Lower lobe of right lung (tissue), 2 donors: ENCODE data around the gene SRGAP1. TPM values are rescaled to one million over a fixed set of nuclear protein-coding genes. Genes with fewer than 3 reads are reported as not detected.

Experiments
- ATAC-seq, 2 donors: fragments of 200-7000 bp; cut with Tn5 transposase; one replicate each; pipeline ENCODE4 v1.9.1; 2020 to 2022; ENCODE audit warnings: mild to moderate bottlenecking in 2 of 2, moderate library complexity in 2 of 2
- DNase-seq: peaks from one replicate; pipeline ENCODE4 v3.0.0-alpha.2; 2020
- H3K27ac ChIP-seq: fragments of 200-600 bp; one replicate; pipeline ENCODE4 v1.8.0; 2022
- H3K27me3 ChIP-seq: fragments of 200-600 bp; one replicate; pipeline ENCODE4 v1.8.0; 2022; ENCODE audit warnings: low read depth
- H3K36me3 ChIP-seq: fragments of 200-600 bp; one replicate; pipeline ENCODE4 v1.8.0; 2022; ENCODE audit warnings: mild to moderate bottlenecking
- H3K4me1 ChIP-seq: fragments of 200-600 bp; one replicate; pipeline ENCODE4 v1.8.0; 2022
- H3K4me3 ChIP-seq: fragments of 200-600 bp; one replicate; pipeline ENCODE4 v1.8.0; 2022; ENCODE audit warnings: mild to moderate bottlenecking
- H3K9me3 ChIP-seq: fragments of 200-600 bp; one replicate; pipeline ENCODE4 v1.8.0; 2022
- intact Hi-C: fragments of 100-400 bp; cut with DNase I; formaldehyde crosslinking; loops from one replicate; pipeline ENCODE4 v1.11.0; 2022
- total RNA-seq: library from RNA; stranded (reverse); fragmentation: NEBNext Ultra II Directional; extraction: Animal tissue kit (Norgen Biotek cat#: 25700); gene quantifications from one replicate; pipeline ENCODE4 v1.2.1, GENCODE V29; 2021
- TF ChIP-seq, protein P1 (sequence below): fragments of 200-600 bp; IDR thresholded peaks from one replicate; pipeline ENCODE4 v1.8.0; 2022; ENCODE audit warnings: antibody characterized with exemption, mild to moderate bottlenecking
- donor health status: DM: no; HTN: yes; CAD: no; lungs with severe emphysema.

Gene SRGAP1
- total RNA-seq, 1 donor from 2014 or later: 6.7 TPM

DNA sequence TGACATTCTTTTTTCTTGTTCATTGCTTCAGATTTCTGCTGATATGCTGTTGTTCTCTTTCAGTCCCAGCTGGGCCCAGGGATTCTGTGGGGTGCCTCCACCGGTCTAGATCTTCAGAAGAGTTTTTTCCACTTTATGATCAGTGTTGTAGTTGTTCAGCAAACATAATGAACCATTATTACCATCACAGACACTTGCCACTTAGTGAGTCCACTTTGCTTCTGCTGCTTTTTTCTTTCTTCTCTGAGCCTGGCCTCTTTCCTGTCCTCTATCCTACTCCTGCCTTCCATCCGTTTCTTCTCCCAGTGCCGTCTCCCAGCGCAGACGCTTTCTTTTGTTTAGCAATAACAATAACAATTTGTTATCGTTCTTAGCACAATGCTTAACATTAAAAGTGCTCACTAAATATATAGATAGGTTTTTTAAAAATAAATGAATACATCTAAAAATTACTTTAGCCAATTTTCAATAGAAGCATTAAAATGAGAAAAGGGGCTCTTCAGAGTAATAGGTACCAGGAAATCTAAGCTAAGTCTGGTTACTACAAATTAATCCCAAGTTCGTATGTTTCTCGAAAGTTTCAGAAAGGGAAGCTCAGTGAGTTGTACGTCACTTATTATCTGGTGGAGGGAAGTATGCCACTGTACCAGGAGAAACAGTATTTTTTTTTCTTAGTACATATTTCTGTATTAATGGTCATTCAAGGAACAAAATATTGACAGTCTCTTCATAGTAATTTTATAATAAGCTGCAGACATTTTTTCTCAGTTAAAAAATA lies 98.2 kb downstream of the SRGAP1 start:
- intact Hi-C loops: no loop called here
- no peaks in the 10 kb centered on the region for H3K27me3 ChIP-seq
- ATAC-seq (no peak), DNase-seq (no peak)
- no peak overlapping the region for H3K4me3 ChIP-seq
- H3K4me1 ChIP-seq: peaks cover 10% of the 10 kb centered on the region
- no peak overlapping the region for H3K27ac ChIP-seq
- no peaks in the 10 kb centered on the region for H3K36me3 ChIP-seq
- no peaks in the 10 kb centered on the region for H3K9me3 ChIP-seq
- TF ChIP-seq, protein P1, sequence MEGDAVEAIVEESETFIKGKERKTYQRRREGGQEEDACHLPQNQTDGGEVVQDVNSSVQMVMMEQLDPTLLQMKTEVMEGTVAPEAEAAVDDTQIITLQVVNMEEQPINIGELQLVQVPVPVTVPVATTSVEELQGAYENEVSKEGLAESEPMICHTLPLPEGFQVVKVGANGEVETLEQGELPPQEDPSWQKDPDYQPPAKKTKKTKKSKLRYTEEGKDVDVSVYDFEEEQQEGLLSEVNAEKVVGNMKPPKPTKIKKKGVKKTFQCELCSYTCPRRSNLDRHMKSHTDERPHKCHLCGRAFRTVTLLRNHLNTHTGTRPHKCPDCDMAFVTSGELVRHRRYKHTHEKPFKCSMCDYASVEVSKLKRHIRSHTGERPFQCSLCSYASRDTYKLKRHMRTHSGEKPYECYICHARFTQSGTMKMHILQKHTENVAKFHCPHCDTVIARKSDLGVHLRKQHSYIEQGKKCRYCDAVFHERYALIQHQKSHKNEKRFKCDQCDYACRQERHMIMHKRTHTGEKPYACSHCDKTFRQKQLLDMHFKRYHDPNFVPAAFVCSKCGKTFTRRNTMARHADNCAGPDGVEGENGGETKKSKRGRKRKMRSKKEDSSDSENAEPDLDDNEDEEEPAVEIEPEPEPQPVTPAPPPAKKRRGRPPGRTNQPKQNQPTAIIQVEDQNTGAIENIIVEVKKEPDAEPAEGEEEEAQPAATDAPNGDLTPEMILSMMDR: no peak

DNA sequence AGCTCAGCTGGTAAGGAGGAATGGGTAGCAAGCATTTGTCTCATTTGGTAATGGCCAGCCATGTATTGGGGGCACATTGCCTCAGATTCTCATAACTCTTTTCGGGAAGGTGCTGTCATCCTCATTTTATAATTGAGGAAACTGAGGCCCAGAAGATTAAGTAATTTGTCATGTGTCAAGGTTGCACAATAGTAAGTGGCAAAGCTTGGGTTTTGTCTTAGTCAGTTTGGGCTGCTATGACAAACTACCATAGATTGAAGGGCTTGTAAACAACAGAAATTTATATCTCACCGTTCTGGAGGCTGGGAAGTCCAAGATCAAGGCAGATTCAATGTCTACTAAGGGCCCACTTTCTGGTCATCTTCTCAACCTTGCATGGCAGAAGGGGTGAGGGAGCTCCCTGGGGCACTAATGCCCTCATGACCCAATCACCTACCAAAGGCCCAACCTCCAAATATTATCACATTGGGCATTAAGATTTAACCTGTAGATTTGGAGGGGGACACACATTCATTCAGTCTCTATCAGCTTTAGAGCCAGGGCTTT lies 99.6 kb downstream of the SRGAP1 start:
- DNase-seq: no peak
- no peak overlapping the region for H3K4me3 ChIP-seq
- no peak overlapping the region for H3K27ac ChIP-seq
- H3K4me1 ChIP-seq: peaks cover 10% of the 10 kb centered on the region
- no peaks in the 10 kb centered on the region for H3K9me3 ChIP-seq
- H3K27me3 ChIP-seq: no peaks in the 10 kb centered on the region
- intact Hi-C loops: no loop called here
- TF ChIP-seq, protein P1: no peak
- no peaks in the 10 kb centered on the region for H3K36me3 ChIP-seq
- no peak for ATAC-seq

DNA sequence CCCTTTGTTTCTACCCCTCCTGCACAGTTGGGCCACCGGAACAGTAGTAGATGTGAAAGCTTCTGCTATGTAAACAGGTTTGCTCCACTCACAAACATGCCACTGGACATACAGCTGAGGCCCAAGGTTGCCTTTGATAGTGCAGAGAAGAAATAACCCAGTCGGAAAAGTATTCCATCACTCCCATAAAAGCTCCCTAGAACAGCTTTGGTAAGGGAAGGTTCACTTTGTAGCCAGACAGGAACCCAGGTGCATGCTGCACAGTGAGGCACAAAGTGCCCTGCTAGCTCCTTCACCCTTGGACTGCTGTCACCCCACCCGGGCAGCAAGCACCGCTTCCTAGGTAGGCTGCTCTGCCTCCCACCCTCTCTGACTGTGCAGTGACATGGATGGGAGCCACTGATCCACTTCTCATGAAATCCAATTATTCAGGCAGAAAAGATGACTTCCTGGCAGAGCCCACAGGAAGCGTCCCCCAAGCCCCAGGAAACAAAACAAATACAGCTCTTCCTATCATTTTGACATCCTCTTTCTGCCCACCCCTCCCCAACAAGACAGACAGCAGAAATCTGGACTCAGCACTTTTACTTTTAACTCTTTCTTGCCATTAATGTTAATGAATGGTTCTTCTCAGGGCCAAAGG lies 100.2 kb downstream of the SRGAP1 start:
- peaks cover 10% of the 10 kb centered on the region for H3K4me1 ChIP-seq
- no peaks in the 10 kb centered on the region for H3K27me3 ChIP-seq
- H3K36me3 ChIP-seq: no peaks in the 10 kb centered on the region
- intact Hi-C loops: no loop called here
- TF ChIP-seq, protein P1: no peak
- no peak overlapping the region for H3K27ac ChIP-seq
- H3K9me3 ChIP-seq: no peaks in the 10 kb centered on the region
- ATAC-seq (no peak), DNase-seq (no peak)
- no peak overlapping the region for H3K4me3 ChIP-seq

DNA sequence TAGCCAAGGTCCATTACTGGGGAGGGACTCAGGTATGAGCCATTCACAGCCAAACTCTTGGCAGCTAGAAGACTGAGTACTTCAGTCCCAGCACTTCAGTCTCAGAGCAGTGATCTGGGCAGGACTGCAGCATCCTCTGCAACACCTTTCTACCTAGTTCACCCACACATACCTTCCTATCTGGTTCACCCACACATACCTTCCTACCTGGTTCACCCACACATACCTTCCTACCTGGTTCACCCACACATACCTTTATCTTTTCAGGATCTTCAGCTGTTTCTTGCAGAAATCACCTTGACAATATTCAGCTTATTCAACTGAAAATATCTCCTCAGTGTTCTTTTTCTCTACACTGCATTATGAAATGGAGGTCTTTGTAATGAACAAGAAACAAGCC lies 101.3 kb downstream of the SRGAP1 start:
- intact Hi-C loops: no loop called here
- ATAC-seq (no peak), DNase-seq (no peak)
- Histone ChIP-seq H3K27me3 (no peaks in the 10 kb centered on the region), H3K36me3 (no peaks in the 10 kb centered on the region), H3K4me3 (no peak overlapping the region), H3K9me3 (no peaks in the 10 kb centered on the region), H3K4me1 (peaks cover 6% of the 10 kb centered on the region), H3K27ac (no peak overlapping the region)
- TF ChIP-seq, protein P1: no peak

DNA sequence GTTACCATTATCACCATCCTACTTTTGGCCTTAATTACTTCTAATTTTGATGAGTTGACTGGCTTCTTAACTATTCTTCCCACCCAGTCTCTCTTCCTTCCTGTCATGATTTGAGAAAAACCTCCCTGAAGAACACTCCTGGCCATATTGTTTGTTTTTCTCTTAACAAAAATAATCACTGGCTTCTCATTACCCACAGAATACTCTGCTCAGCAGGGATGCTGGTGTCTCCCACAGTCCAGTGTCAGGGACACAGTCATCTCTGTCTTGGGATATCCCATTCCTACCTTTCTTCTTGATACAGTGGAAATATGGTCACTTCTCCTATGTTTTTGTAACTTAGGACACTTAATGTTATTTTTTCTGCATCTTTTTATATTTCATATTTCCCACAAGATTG lies 103.7 kb downstream of the SRGAP1 start:
- DNase-seq (no peak), ATAC-seq (no peak)
- TF ChIP-seq, protein P1: no peak
- H3K36me3 ChIP-seq: no peaks in the 10 kb centered on the region
- no peaks in the 10 kb centered on the region for H3K27me3 ChIP-seq
- no peak overlapping the region for H3K27ac ChIP-seq
- H3K4me3 ChIP-seq: no peak overlapping the region
- intact Hi-C loops: no loop called here
- H3K4me1 ChIP-seq: no peaks in the 10 kb centered on the region
- no peaks in the 10 kb centered on the region for H3K9me3 ChIP-seq
